H9 (cell line): ENCODE results near the gene CTDSPL2. TPM values are rescaled to one million over a fixed set of nuclear protein-coding genes. Genes with fewer than 3 reads are reported as not detected.
A peak's percentile ranks its signal among the peaks of the same experiment; 100 is the strongest.

Experiments used
- DNase-seq: peaks from one replicate; pipeline ENCODE4 v3.0.0-alpha.2; 2017
- H2AFZ ChIP-seq: one replicate; pipeline ENCODE4 v1.6.1; 2013; ENCODE audit warnings: mild to moderate bottlenecking, low read length, control low read depth, moderate library complexity
- H2AK5ac ChIP-seq: 2 replicates; pipeline ENCODE4 v1.6.1; 2013; ENCODE audit warnings: low read length, control low read depth, mixed read lengths; ENCODE audit not compliant: insufficient read length
- H2BK120ac ChIP-seq: one replicate; pipeline ENCODE4 v1.6.1; 2013; ENCODE audit warnings: low read depth, mild to moderate bottlenecking, low read length, control low read depth, inconsistent platforms; ENCODE audit not compliant: poor library complexity, severe bottlenecking
- H2BK12ac ChIP-seq: 2 replicates; pipeline ENCODE4 v1.6.1; 2013; ENCODE audit warnings: low read length, control low read depth, mixed read lengths, low read depth; ENCODE audit not compliant: insufficient read length
- H2BK15ac ChIP-seq: 2 replicates; pipeline ENCODE4 v1.6.1; 2013; ENCODE audit warnings: low read depth, low read length, control low read depth
- H2BK20ac ChIP-seq: one replicate; pipeline ENCODE4 v1.6.1; 2013; ENCODE audit warnings: low read depth, mild to moderate bottlenecking, low read length, control low read depth, inconsistent platforms; ENCODE audit not compliant: poor library complexity, severe bottlenecking
- H2BK5ac ChIP-seq: 2 replicates; pipeline ENCODE4 v1.6.1; 2013; ENCODE audit warnings: low read length, control low read depth, mixed read lengths; ENCODE audit not compliant: insufficient read length
- H3K14ac ChIP-seq: 2 replicates; pipeline ENCODE4 v1.6.1; 2013; ENCODE audit warnings: low read length, control low read depth; ENCODE audit not compliant: insufficient read depth
- H3K18ac ChIP-seq: 2 replicates; pipeline ENCODE4 v1.6.1; 2013; ENCODE audit warnings: low read depth, mild to moderate bottlenecking, mixed read lengths, low read length, control low read depth; ENCODE audit not compliant: insufficient read length
- H3K23ac ChIP-seq: 2 replicates; pipeline ENCODE4 v1.6.1; 2013; ENCODE audit warnings: low read length, control low read depth, mixed read lengths, low read depth; ENCODE audit not compliant: insufficient read length
- H3K23me2 ChIP-seq: 2 replicates; pipeline ENCODE4 v1.6.1; 2013; ENCODE audit warnings: low read depth, mild to moderate bottlenecking, mixed read lengths, low read length, control low read depth; ENCODE audit not compliant: insufficient read length, poor library complexity, severe bottlenecking
- H3K27ac ChIP-seq: 2 replicates; pipeline ENCODE4 v1.5.1; 2013; ENCODE audit warnings: low read length, control low read depth, mixed read lengths, low read depth; ENCODE audit not compliant: insufficient read length
- H3K27me3 ChIP-seq: 2 replicates; pipeline ENCODE4 v1.6.1; 2013; ENCODE audit warnings: low read length, control low read depth, inconsistent platforms; ENCODE audit not compliant: insufficient read depth
- H3K4ac ChIP-seq: 2 replicates; pipeline ENCODE4 v1.6.1; 2013; ENCODE audit warnings: low read depth, mild to moderate bottlenecking, control low read depth, inconsistent platforms, low read length, moderate library complexity
- H3K4me1 ChIP-seq: 2 replicates; pipeline ENCODE4 v1.6.1; 2013; ENCODE audit warnings: low read length, control low read depth, inconsistent platforms; ENCODE audit not compliant: insufficient read depth
- H3K4me2 ChIP-seq: 2 replicates; pipeline ENCODE4 v1.6.1; 2013; ENCODE audit warnings: low read length, control low read depth, mixed read lengths; ENCODE audit not compliant: insufficient read length, insufficient read depth
- H3K56ac ChIP-seq: 2 replicates; pipeline ENCODE4 v1.6.1; 2013; ENCODE audit warnings: low read depth, mild to moderate bottlenecking, mixed read lengths, low read length, control low read depth; ENCODE audit not compliant: insufficient read length
- H3K79me1 ChIP-seq: 2 replicates; pipeline ENCODE4 v1.6.1; 2013; ENCODE audit warnings: low read depth, mild to moderate bottlenecking, moderate library complexity, low read length, control low read depth, inconsistent platforms; ENCODE audit not compliant: insufficient read depth, poor library complexity, severe bottlenecking
- H3K79me2 ChIP-seq: 2 replicates; pipeline ENCODE4 v1.6.1; 2013; ENCODE audit warnings: low read length, control low read depth, inconsistent platforms; ENCODE audit not compliant: insufficient read depth
- H3K9ac ChIP-seq: 2 replicates; pipeline ENCODE4 v1.6.1; 2013; ENCODE audit warnings: low read length, control low read depth, mixed read lengths; ENCODE audit not compliant: insufficient read length; ENCODE audit errors: extremely low read depth
- H3K9me3 ChIP-seq: one replicate; pipeline ENCODE4 v1.6.1; 2013; ENCODE audit warnings: low read depth, low read length, inconsistent platforms; ENCODE audit not compliant: control insufficient read depth
- H3T11ph ChIP-seq: one replicate; pipeline ENCODE4 v1.6.1; 2013; ENCODE audit warnings: mild to moderate bottlenecking, low read length, control low read depth, inconsistent platforms
- H4K20me1 ChIP-seq: one replicate; pipeline ENCODE4 v1.6.1; 2013; ENCODE audit not compliant: control insufficient read depth, insufficient read length, insufficient read depth
- H4K5ac ChIP-seq: 2 replicates; pipeline ENCODE4 v1.6.1; 2013; ENCODE audit warnings: low read depth, mild to moderate bottlenecking, mixed read lengths, low read length, control low read depth; ENCODE audit not compliant: insufficient read length
- H4K8ac ChIP-seq: replicated peaks from 2 replicates; pipeline ENCODE4 v1.6.1; 2013; ENCODE audit warnings: low read length, control low read depth, mixed read lengths, low read depth; ENCODE audit not compliant: insufficient read length
- H4K91ac ChIP-seq: 2 replicates; pipeline ENCODE4 v1.6.1; 2013; ENCODE audit warnings: low read depth, mild to moderate bottlenecking, moderate library complexity, mixed read lengths, low read length, control low read depth; ENCODE audit not compliant: insufficient read length
- H3K27ac Mint-ChIP-seq, 3 experiments: 2 replicates in 2 of 3; 3 replicates in 1 of 3; pipeline ENCODE4 v1.8.0; 2020 to 2021; ENCODE audit warnings: mixed read lengths in 3 of 3, mild to moderate bottlenecking in 1 of 3, moderate library complexity in 1 of 3
- H3K27me3 Mint-ChIP-seq: 2 replicates; pipeline ENCODE4 v1.8.0; 2021; ENCODE audit warnings: low read depth, mild to moderate bottlenecking, moderate library complexity, mixed read lengths
- H3K36me3 Mint-ChIP-seq, 3 experiments: 2 replicates in 2 of 3; 3 replicates in 1 of 3; pipeline ENCODE4 v1.8.0; 2020 to 2021; ENCODE audit warnings: low read depth in 3 of 3, mixed read lengths in 3 of 3; ENCODE audit not compliant: insufficient read depth in 1 of 3
- H3K4me1 Mint-ChIP-seq, 2 experiments: 2 replicates each; pipeline ENCODE4 v1.8.0; 2020; ENCODE audit warnings: mixed read lengths in 2 of 2
- H3K4me3 Mint-ChIP-seq, 2 experiments: 2 replicates in 1 of 2; 3 replicates in 1 of 2; pipeline ENCODE4 v1.8.0; 2020 to 2021; ENCODE audit warnings: mild to moderate bottlenecking in 2 of 2, mixed read lengths in 2 of 2, moderate library complexity in 1 of 2
- H3K9me3 Mint-ChIP-seq, 2 experiments: 2 replicates in 1 of 2; 3 replicates in 1 of 2; pipeline ENCODE4 v1.8.0; 2020; ENCODE audit warnings: mild to moderate bottlenecking in 2 of 2, mixed read lengths in 2 of 2, moderate library complexity in 1 of 2
- WGBS: extraction: QIAGEN DNeasy Blood & Tissue Kit; methylation state at CpG from one replicate; pipeline ENCODE4 v1.1.7; 2013; ENCODE audit warnings: missing lambda C conversion rate, low lambda C conversion rate, mixed read lengths; ENCODE audit not compliant: insufficient read length; ENCODE audit errors: extremely low coverage; 5-methylcytosine and 5-hydroxymethylcytosine counted together
- total RNA-seq: library from RNA; stranded (reverse); gene quantifications from 2 replicates; pipeline ENCODE4 v1.2.1, GENCODE V29; 2021
- TF ChIP-seq, protein P1 (sequence below): fragments of 200-600 bp; sonication (generic); conservative IDR thresholded peaks from 3 replicates; pipeline ENCODE4 v1.8.0; 2021; ENCODE audit warnings: antibody characterized with exemption, mild to moderate bottlenecking

Gene CTDSPL2
- total RNA-seq, 1 experiment from 2014 or later: 78.8 TPM

DNA sequence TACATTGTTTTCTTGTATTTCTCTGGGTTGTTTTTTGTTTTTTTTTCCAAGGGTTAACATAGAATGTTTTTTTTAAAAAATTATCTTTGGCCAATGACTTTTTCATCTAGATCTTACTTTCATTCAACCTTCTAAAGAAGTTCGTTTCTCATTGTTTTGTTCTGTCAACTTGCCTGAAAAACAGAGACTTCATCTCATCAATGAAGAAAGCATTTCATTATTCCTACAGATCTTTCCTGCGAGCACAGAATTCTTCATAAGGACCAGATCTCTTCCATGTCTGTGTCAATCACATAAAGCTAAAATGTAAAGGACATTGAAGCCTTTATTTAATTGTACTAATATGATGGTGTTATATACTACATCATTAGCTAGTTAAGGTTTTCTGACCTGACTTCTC, 99.8 kb downstream of the CTDSPL2 start:
- Histone ChIP-seq H3K27me3 (no peaks in the 10 kb centered on the region), H2BK120ac (no peak overlapping the region), H3K23ac (no peak overlapping the region), H2BK20ac (no peak overlapping the region), H3K14ac (no peak overlapping the region), H3K79me1 (no peaks in the 10 kb centered on the region), H2AK5ac (no peak overlapping the region), H3K4ac (no peak overlapping the region), H4K20me1 (no peaks in the 10 kb centered on the region), H3K4me1 (no peaks in the 10 kb centered on the region), H3K27ac (no peak overlapping the region), H3K4me2 (no peak overlapping the region), H3K9ac (no peak overlapping the region), H3K79me2 (no peaks in the 10 kb centered on the region), H2BK5ac (no peak overlapping the region), H2AFZ (no peak overlapping the region), H4K5ac (no peak overlapping the region), H3T11ph (no peak overlapping the region), H2BK15ac (no peak overlapping the region), H4K8ac (no peak overlapping the region), H2BK12ac (no peak overlapping the region), H3K23me2 (no peaks in the 10 kb centered on the region), H4K91ac (no peak overlapping the region), H3K9me3 (no peaks in the 10 kb centered on the region), H3K56ac (no peak overlapping the region), H3K18ac (no peak overlapping the region)
- WGBS: no CpG with 5 or more reads among the region's 2 CpGs
- peaks cover 2 to 31% (median 23%) of the 10 kb centered on the region in 3 experiments; a peak in 5 of 7 replicates for H3K36me3 Mint-ChIP-seq
- peaks cover 3% of the 10 kb centered on the region in 2 experiments; a peak in 1 of 4 replicates for H3K4me1 Mint-ChIP-seq
- 0 out of 7 replicates have a peak overlapping the region, but pooled peaks of 1 of the 3 experiments have one; percentile 28 for H3K27ac Mint-ChIP-seq
- TF ChIP-seq, protein P1, sequence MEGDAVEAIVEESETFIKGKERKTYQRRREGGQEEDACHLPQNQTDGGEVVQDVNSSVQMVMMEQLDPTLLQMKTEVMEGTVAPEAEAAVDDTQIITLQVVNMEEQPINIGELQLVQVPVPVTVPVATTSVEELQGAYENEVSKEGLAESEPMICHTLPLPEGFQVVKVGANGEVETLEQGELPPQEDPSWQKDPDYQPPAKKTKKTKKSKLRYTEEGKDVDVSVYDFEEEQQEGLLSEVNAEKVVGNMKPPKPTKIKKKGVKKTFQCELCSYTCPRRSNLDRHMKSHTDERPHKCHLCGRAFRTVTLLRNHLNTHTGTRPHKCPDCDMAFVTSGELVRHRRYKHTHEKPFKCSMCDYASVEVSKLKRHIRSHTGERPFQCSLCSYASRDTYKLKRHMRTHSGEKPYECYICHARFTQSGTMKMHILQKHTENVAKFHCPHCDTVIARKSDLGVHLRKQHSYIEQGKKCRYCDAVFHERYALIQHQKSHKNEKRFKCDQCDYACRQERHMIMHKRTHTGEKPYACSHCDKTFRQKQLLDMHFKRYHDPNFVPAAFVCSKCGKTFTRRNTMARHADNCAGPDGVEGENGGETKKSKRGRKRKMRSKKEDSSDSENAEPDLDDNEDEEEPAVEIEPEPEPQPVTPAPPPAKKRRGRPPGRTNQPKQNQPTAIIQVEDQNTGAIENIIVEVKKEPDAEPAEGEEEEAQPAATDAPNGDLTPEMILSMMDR: no peak
- no peak overlapping the region for H3K4me3 Mint-ChIP-seq
- H3K9me3 Mint-ChIP-seq: no peaks in the 10 kb centered on the region
- DNase-seq: no peak
- no peaks in the 10 kb centered on the region for H3K27me3 Mint-ChIP-seq
